Measurements from ENCODE around the gene TEAD1. TPM values are rescaled to one million over a fixed set of nuclear protein-coding genes. Genes with fewer than 3 reads are reported as not detected.

TEAD1 gene
- total RNA-seq, 6 experiments from 2014 or later: 218 to 252 (median 227) TPM

DNA sequence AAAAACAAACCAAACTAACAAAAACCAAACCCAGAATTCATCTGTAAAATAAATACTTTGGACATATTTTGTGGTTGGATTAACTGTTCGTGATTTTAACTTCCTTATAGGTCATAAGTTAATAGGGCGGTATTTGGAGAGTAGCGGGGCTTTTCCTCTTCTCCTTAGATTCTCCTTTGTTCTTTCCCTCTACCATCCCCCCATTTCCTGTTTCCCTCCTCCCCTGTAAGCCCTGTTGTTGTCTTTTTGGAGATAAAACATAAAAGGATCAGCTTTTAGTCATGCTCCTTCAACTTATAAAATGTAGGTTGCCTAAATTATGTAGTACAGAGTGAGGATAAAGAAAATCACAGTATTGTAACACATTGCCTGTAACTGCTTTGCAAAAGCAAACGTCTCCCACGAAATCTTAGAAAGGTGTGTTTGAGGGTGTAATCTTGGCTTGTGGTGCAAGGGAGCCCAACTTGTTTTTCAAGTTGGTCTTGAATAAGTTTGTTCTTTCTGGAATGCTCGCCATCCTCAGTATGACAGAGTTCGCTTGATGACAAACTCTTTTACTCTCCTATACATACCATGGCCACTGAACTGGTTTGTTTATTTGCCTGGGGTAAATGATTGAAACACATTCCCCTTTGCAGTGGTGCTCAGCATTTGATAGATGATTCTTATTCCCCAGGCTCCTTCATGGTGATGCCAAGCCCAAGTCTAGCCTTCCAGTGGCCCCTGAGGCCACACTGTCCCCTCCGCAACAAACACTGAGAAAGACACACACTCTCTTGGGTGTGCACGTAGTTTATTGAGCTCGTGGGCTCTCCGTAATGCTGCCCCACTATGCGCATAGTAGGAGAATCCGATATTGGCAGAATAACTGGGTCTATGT, 49.4 kb downstream of the TEAD1 start:
- Mint-ChIP-seq H3K27ac (peak overlapping the region; percentile 88), H3K27me3 (ENCODE audit: insufficient read depth) (peaks cover 3% of the 10 kb centered on the region; the same call in 1 of the 2 replicates)
- DNase-seq: no peak

DNA sequence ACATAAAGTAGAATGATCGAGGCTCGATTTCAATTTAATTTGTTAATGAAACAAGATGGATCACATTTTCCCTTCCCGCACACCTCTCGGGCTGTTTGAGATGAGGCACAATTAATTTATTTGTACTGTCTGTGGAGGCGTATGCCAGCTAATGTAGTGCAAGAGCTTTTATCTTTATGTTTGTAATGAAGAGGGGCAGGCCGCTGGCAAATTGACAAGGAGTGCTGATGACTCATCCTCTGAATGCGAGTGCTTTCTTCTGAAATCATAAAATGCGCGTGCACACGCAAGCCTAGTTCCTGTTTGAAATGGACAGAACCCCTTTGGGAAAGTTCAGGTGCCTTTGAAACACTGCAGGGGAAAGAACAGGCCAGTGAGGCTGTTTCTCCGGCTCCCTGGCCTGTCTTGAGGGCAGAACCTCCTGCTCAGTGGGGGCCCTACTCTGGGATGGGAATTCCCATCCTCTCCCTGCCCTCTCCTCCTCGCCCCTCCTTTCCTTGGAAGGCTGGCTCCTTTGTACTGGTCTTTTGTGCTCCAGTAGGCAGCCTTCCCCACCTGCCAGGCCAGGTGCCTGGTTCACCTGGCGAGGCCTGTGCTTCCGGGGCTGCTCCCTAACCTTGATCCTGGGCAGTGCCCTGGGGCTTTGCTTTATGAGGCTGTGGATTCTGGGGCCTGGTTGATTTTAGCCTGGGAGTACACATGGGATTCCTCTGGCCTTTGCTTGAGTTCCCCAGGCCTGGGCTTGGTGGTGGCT, 50.3 kb downstream of the TEAD1 start:
- Mint-ChIP-seq H3K27me3 (ENCODE audit: insufficient read depth) (peaks cover 3% of the 10 kb centered on the region; the same call in 1 of the 2 replicates), H3K4me1 (ENCODE audit: low read depth) (peaks cover 100% of the 10 kb centered on the region), H3K36me3 (ENCODE audit: low read depth) (peaks cover 17% of the 10 kb centered on the region), H3K4me3 (peak overlapping the region; percentile 71), H3K9me3 (no peaks in the 10 kb centered on the region), H3K27ac (peak overlapping the region; percentile 88)
- TF ChIP-seq, protein P1, sequence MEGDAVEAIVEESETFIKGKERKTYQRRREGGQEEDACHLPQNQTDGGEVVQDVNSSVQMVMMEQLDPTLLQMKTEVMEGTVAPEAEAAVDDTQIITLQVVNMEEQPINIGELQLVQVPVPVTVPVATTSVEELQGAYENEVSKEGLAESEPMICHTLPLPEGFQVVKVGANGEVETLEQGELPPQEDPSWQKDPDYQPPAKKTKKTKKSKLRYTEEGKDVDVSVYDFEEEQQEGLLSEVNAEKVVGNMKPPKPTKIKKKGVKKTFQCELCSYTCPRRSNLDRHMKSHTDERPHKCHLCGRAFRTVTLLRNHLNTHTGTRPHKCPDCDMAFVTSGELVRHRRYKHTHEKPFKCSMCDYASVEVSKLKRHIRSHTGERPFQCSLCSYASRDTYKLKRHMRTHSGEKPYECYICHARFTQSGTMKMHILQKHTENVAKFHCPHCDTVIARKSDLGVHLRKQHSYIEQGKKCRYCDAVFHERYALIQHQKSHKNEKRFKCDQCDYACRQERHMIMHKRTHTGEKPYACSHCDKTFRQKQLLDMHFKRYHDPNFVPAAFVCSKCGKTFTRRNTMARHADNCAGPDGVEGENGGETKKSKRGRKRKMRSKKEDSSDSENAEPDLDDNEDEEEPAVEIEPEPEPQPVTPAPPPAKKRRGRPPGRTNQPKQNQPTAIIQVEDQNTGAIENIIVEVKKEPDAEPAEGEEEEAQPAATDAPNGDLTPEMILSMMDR (IDR thresholded peaks at IDR 0.05): no peak
- peak; percentile 90 for DNase-seq

More for the DNA sequence above, 49.4 kb downstream of the TEAD1 start:
- Mint-ChIP-seq H3K9me3 (no peaks in the 10 kb centered on the region), H3K36me3 (ENCODE audit: low read depth) (peaks cover 17% of the 10 kb centered on the region), H3K4me3 (peak overlapping the region; percentile 71), H3K4me1 (ENCODE audit: low read depth) (peaks cover 100% of the 10 kb centered on the region)
- TF ChIP-seq, protein P1 (IDR thresholded peaks at IDR 0.05): no peak

DNA sequence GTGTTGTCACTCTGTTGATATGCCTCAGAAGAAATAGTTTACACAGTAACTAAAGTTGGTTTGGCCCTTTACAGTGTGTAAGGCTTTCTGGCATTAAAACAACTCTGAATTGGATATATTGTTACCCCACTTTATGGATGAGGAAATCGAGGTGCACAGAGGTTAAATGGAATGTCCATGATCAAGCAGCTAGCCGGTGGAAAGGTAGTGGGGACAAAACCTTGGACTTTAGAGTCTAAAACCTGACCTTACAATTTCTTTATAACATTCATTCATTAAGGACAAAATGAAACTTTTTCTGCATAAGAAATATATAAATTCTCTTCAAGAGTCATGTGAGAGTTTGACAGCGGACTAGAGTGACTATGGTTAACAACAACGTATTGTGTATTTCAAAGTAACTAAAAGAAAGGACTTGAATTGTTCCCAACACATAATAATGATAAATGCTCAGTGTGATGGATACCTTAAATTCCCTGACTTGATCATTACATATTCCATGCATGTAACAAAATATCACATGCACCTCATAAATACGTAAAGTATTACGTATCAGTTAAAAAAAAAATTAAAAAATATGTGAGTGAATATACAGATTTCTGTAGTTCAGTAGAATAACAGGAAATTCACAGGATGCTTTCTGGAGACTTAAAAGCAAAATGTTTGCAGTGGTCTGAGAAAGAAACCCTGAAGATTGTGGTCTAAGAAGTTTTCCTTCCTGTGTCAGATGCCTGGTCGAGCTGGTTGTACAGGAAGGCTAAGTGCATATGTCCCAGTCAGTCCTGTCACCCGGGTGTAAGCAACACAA, 51.0 kb downstream of the TEAD1 start:
- TF ChIP-seq, protein P1 (IDR thresholded peaks at IDR 0.05): no peak
- peaks cover 3% of the 10 kb centered on the region; the same call in 1 of the 2 replicates for H3K27me3 Mint-ChIP-seq (ENCODE audit: insufficient read depth)
- H3K27ac Mint-ChIP-seq: peak overlapping the region; percentile 88
- peaks cover 17% of the 10 kb centered on the region for H3K36me3 Mint-ChIP-seq (ENCODE audit: low read depth)
- no peaks in the 10 kb centered on the region for H3K9me3 Mint-ChIP-seq
- no peak for DNase-seq
- peak overlapping the region; percentile 71 for H3K4me3 Mint-ChIP-seq
- peaks cover 100% of the 10 kb centered on the region for H3K4me1 Mint-ChIP-seq (ENCODE audit: low read depth)

DNA sequence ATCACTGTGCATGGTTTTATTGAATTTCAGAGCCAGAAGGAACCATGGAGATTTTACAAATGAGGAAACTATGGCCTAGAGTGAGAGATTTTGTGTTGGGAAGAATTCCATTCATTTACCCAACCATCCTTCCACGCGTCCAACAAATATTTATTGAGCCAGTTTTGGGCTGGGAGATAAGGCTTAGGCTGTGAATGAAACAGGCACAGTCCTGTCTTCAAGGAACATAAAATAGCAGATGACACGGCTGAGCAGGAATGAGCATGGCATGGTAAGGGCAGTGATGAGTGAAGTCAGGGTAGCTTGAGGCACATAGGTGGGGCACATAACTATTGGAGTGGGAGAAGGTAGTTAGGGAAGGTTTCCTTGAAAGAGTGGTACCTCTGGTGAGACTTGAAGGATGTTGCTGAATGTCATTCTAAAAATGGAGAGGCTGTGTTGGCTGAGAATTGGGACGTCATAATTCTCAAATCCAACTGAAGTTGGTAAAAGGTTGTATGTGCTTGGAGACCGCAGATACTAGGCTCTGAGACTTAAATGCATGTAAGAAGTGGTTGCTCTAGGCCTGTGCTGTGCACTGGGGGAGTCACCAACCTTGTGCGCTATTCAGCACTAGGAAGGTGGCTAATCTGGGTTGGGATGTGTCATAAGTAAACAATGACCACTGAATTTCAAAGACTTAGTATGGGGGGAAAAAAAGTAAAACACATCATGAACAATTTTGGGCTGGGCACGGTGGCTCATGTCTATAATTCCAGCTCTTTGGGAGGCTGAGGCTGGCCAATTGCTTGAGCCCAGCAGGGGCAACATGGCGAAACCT, 51.9 kb downstream of the TEAD1 start:
- Mint-ChIP-seq H3K4me3 (peak overlapping the region; percentile 16), H3K27ac (peak overlapping the region; percentile 62)
- DNase-seq: peak; percentile 55

More for the DNA sequence above, 51.9 kb downstream of the TEAD1 start:
- TF ChIP-seq, protein P1 (IDR thresholded peaks at IDR 0.05): no peak
- Mint-ChIP-seq H3K36me3 (ENCODE audit: low read depth) (peaks cover 17% of the 10 kb centered on the region), H3K9me3 (no peaks in the 10 kb centered on the region), H3K27me3 (ENCODE audit: insufficient read depth) (peaks cover 3% of the 10 kb centered on the region; the same call in 1 of the 2 replicates), H3K4me1 (ENCODE audit: low read depth) (peaks cover 99% of the 10 kb centered on the region)

All from HFFc6 (cell line).